Measurements from ENCODE around the gene IDH3G. TPM values are rescaled to one million over a fixed set of nuclear protein-coding genes. Genes with fewer than 3 reads are reported as not detected.
"Not testable (repeated sequence)": the region's sequence is repeated elsewhere in the genome, so short reads cannot be mapped to it uniquely, and the experiment has no call there.

The IDH3G gene
- total and polyA plus RNA-seq, 3 experiments from 2014 or later, result 54.2 to 109 (median 61.6) TPM

DNA sequence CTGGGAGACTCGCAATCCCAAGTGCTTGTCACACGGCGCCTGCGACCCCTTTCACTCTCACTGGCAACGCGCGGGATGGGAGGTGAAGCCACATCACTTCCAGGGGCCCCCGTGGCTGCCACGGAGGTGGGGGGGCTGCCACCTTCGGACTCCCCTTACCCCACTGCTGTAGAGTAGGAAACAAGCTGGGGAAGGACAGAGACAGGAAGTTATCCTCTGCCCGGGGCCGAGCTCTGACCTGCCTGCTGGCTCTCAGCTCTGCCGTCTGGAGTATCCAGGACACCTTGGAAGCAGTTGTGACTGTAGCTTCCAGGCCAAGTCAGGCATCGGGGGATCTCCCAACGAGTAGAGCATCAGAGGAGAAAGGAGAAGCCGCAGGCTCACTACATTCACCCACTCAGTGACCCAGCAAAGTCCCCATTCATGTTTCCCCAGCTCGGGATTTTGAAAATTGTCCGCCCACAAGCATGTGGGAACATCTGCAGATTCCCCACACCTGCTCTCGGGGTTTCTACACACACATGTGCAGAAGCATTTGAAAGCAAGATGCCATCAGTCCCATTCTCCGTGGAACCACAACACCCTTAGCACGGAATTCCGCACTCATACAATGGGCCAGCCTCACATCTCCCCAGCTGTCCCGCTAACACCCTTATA is 25.3 kb upstream of the IDH3G start:
- no peak overlapping the region for H3K4me3 ChIP-seq (ENCODE audit: low read length)
- POLR2A ChIA-PET, result no interaction called here
- peak overlapping the region in 6 of 8 donors; percentile 12 to 88 (median 62) for H3K27ac Mint-ChIP-seq
- no peak for DNase-seq
- H3K4me1 ChIP-seq (ENCODE audit: insufficient read depth, low read length), result peaks cover 51% of the 10 kb centered on the region
- no peaks in the 10 kb centered on the region for H3K9me3 ChIP-seq (ENCODE audit: low read length)
- peak overlapping the region in 6 of 7 donors; percentile 50 to 65 (median 54) for H3K4me3 Mint-ChIP-seq
- no peaks in the 10 kb centered on the region for H3K9me3 Mint-ChIP-seq
- H3K27me3 Mint-ChIP-seq, result peaks cover 0 to 15% of the 10 kb centered on the region in 2 donors
- H3K36me3 Mint-ChIP-seq, result no peaks in the 10 kb centered on the region
- no peak overlapping the region for H3K27ac ChIP-seq (ENCODE audit: low read depth, low read length)
- no peaks in the 10 kb centered on the region for H3K36me3 ChIP-seq (ENCODE audit: insufficient read depth, low read length)
- CTCF ChIA-PET, result interaction anchor here (1.1 to 1.3 kb wide), 2 partner anchors 21 to 128 kb away, joined by 3 read pairs; no protein-coding TSS in a partner anchor
- no peaks in the 10 kb centered on the region for H3K27me3 ChIP-seq (ENCODE audit: insufficient read depth, low read length, poor library complexity, severe bottlenecking)
- H3K4me1 Mint-ChIP-seq, result peaks cover 53 to 70% (median 58%) of the 10 kb centered on the region in 3 donors

DNA sequence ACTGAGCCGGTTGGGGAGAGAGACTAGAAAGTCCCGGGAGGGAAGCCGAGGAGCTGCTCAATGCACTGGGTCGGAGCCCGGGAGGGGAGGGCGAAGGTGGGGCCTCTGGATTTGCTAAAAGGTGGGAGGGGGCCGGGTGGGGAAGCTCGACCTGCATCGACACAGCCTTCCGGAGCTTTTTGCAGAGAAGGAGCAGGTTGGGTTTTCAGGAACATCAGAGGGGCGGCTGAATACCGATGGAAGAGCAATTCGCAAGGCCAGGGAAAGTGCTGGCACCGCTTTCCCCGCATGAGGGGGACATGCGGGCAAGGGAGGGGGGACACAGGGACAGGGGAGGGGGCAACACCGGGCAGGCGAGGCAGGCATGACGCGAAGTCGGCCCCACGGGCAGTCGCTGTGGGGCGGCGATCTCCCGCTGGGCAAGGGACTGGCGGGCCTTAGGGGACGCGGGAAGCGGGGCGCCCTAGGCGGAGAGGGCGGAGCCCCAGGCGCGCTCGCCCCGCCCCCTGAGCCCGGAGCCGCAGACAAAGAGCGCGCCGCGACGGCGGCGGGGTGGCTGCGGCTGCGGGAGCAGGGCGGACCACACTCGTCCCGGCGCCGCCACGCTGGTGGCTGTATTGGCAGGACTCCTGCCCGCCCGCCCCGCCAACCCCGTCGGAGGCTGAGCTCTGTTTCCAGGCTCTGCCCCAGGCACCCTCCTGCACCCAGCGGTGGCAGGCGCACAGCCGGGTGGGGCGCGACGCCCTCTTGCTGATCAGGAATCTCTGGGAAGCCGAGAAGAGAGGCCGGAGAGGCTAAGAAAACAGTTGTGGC is 24.6 kb upstream of the IDH3G start:
- Mint-ChIP-seq H3K4me3 (peak overlapping the region in 6 of 7 donors; percentile 50 to 89 (median 56)), H3K27me3 (peaks cover 0 to 15% of the 10 kb centered on the region in 2 donors), H3K9me3 (no peaks in the 10 kb centered on the region), H3K36me3 (no peaks in the 10 kb centered on the region), H3K27ac (peak overlapping the region in 4 of 8 donors; percentile 30 to 88 (median 64)), H3K4me1 (peaks cover 52 to 67% (median 55%) of the 10 kb centered on the region in 3 donors)
- H3K27me3 ChIP-seq (ENCODE audit: insufficient read depth, low read length, poor library complexity, severe bottlenecking), result no peaks in the 10 kb centered on the region
- ChIA-PET POLR2A (interaction anchor here (0.5 kb wide), 1 partner anchor 824 kb away, joined by 3 read pairs; no protein-coding TSS in a partner anchor), CTCF (interaction anchor here (1.1 to 1.3 kb wide), 2 partner anchors 20 to 128 kb away, joined by 3 read pairs; no protein-coding TSS in a partner anchor)
- no peak overlapping the region for H3K27ac ChIP-seq (ENCODE audit: low read depth, low read length)
- H3K4me3 ChIP-seq (ENCODE audit: low read length), result no peak overlapping the region
- no peaks in the 10 kb centered on the region for H3K36me3 ChIP-seq (ENCODE audit: insufficient read depth, low read length)
- no peaks in the 10 kb centered on the region for H3K9me3 ChIP-seq (ENCODE audit: low read length)
- peak; percentile 47 to 61 (median 58) for DNase-seq
- peaks cover 51% of the 10 kb centered on the region for H3K4me1 ChIP-seq (ENCODE audit: insufficient read depth, low read length)

DNA sequence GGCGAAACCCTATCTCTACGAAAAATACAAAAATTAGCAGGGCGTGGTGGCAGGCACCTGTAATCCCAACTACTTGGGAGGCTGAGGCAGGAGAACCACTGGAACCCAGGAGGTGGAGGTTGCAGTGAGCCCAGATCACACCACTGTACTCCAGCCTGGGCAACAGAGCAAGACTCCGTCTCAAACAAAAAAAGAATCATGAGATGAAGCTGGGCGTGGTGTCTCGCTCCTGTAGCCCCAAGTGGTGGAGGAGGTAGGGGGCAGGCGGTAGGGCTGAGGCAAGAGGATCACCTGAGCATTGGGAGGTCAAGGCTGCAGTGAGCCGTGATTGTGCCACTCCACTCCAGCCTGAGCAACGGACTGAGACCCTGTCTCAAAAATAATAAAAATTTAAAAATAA is 23.9 kb upstream of the IDH3G start:
- POLR2A ChIA-PET, result not testable (repeated sequence)

DNA sequence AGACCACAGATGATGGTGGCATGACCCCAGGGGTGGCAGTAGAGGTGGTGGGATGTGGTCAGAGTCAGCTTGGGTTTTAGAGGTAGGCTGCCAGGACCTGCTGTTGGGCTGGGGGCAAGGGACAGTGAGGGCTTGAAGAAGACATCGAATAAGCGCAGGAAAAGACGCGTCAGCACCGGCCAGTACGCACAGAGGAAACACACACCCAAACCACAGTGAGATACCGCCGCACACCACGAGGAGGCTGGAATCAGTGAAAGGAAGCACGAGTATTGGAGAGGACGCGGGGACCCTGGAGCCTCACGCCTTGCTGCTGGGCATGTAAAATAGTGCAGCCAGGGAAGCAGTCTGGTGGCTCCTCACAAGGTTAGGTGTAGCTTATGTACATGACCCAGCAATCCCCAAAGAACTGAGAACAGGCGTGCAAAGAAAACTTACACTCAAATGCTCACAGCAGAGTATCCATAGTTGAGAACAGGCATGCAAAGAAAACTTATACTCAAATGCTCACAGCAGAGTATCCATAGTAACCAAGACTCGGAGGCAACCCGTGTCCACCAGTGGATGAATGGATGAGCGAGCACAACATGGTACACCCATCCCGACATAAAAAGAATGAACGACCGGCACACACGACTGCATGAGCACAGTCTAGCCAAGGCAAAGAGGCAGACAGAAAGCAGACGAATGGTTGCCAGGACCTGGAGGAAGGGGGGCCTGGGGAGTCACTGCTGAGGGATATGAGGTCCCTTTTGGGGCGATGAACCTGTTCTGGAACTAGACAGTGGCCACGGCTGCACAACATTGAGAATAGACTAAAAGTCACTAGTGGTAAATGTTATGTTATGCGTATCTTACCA is 22.9 kb upstream of the IDH3G start:
- Histone ChIP-seq H3K27ac (ENCODE audit: low read depth, low read length) (no peak overlapping the region), H3K4me3 (ENCODE audit: low read length) (no peak overlapping the region), H3K36me3 (ENCODE audit: insufficient read depth, low read length) (no peaks in the 10 kb centered on the region), H3K9me3 (ENCODE audit: low read length) (no peaks in the 10 kb centered on the region), H3K4me1 (ENCODE audit: insufficient read depth, low read length) (peaks cover 44% of the 10 kb centered on the region), H3K27me3 (ENCODE audit: insufficient read depth, low read length, poor library complexity, severe bottlenecking) (no peaks in the 10 kb centered on the region)
- POLR2A ChIA-PET, result no interaction called here
- Mint-ChIP-seq H3K27me3 (peaks cover 0 to 19% of the 10 kb centered on the region in 2 donors), H3K36me3 (no peaks in the 10 kb centered on the region), H3K4me1 (peaks cover 42 to 63% (median 43%) of the 10 kb centered on the region in 3 donors), H3K27ac (peak overlapping the region in 6 of 8 donors; percentile 39 to 81 (median 68)), H3K4me3 (peak overlapping the region; percentile 46 to 78 (median 73)), H3K9me3 (no peaks in the 10 kb centered on the region)
- peak; percentile 10 to 65 (median 25) for DNase-seq
- CTCF ChIA-PET, result interaction anchor here (1.4 kb wide), 1 partner anchor 179 kb away, joined by 3 read pairs; no protein-coding TSS in a partner anchor

More for the DNA sequence above, 23.9 kb upstream of the IDH3G start:
- H3K36me3 Mint-ChIP-seq; H3K27ac ChIP-seq (ENCODE audit: low read depth, low read length); H3K36me3 ChIP-seq (ENCODE audit: insufficient read depth, low read length); H3K27me3 ChIP-seq (ENCODE audit: insufficient read depth, low read length, poor library complexity, severe bottlenecking); H3K9me3 ChIP-seq (ENCODE audit: low read length); H3K9me3 Mint-ChIP-seq; DNase-seq; H3K4me3 ChIP-seq (ENCODE audit: low read length); CTCF ChIA-PET: not testable (repeated sequence)
- peaks cover 0 to 20% of the 10 kb centered on the region in 2 donors for H3K27me3 Mint-ChIP-seq
- H3K4me1 Mint-ChIP-seq, result peaks cover 49 to 67% (median 52%) of the 10 kb centered on the region in 3 donors
- peak overlapping the region in 1 of 8 donors; percentile 30 for H3K27ac Mint-ChIP-seq
- peaks cover 51% of the 10 kb centered on the region for H3K4me1 ChIP-seq (ENCODE audit: insufficient read depth, low read length)
- H3K4me3 Mint-ChIP-seq, result peak overlapping the region in 3 of 7 donors; percentile 15 to 26 (median 22)

DNA sequence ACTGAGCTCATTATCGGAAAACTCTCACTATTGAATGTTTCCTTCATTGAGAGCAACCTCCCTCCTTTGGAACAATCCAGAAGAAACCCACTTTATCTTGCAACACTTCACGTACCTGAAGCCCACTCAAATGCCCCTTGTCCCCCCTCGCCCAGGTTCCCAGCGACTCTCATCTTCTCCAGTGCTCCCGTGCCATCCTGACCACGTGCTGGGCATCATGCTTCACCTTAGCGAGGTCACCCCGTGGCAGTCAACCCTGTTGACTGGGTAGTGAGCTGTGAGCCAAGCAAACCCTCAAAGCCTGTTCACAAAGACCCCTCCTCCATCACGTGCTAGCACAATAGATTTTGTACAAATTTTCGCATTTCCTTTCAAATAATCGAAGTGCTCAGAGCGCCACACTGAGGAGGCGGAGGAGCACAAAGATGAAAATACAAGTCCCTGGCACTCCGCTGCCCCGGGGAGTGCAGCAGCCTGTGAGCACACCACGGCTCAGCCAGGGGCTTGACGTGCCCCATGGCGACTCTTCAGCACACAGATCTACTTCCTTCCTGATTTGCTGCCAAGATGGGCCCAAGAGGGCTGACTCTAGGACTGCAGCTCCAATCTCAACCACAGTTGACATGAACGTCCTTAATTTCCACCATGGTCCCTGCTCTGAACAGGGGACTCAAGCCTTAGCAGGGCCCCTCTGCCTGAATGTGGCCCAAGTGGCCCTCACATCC is 20.6 kb upstream of the IDH3G start:
- Mint-ChIP-seq H3K9me3 (no peaks in the 10 kb centered on the region), H3K4me3 (peak overlapping the region in 2 of 7 donors; percentile 23 to 51), H3K36me3 (no peaks in the 10 kb centered on the region), H3K27ac (peak overlapping the region in 6 of 8 donors; percentile 14 to 91 (median 54)), H3K27me3 (peaks cover 0 to 18% of the 10 kb centered on the region in 2 donors), H3K4me1 (peaks cover 26 to 42% (median 27%) of the 10 kb centered on the region in 3 donors)
- H3K36me3 ChIP-seq (ENCODE audit: insufficient read depth, low read length), result no peaks in the 10 kb centered on the region
- no peak overlapping the region for H3K4me3 ChIP-seq (ENCODE audit: low read length)
- H3K9me3 ChIP-seq (ENCODE audit: low read length), result no peaks in the 10 kb centered on the region
- ChIA-PET CTCF (no interaction called here), POLR2A (no interaction called here)
- no peaks in the 10 kb centered on the region for H3K27me3 ChIP-seq (ENCODE audit: insufficient read depth, low read length, poor library complexity, severe bottlenecking)
- no peak overlapping the region for H3K27ac ChIP-seq (ENCODE audit: low read depth, low read length)
- peaks cover 26% of the 10 kb centered on the region for H3K4me1 ChIP-seq (ENCODE audit: insufficient read depth, low read length)
- no peak for DNase-seq

DNA sequence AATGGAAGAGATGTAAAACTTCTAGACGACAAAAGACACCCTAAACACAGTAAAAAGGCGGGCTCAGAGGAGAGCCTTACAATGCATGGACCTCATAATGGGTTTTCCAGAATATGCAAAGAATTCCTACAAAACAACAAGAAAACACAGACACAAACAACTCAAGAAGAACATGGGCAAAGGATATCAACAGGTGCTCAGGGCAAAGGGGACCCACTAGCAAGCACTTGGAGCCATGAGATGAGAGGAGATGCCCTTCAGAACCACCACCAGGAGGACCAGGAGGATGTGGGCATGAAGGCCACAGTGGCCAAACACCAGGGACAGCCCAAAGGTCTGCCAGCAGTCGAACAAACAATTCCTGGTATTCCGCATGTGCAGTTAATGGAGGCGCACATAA is 19.0 kb upstream of the IDH3G start:
- no peaks in the 10 kb centered on the region for H3K36me3 Mint-ChIP-seq
- POLR2A ChIA-PET, result no interaction called here
- CTCF ChIA-PET, result no interaction called here

DNA sequence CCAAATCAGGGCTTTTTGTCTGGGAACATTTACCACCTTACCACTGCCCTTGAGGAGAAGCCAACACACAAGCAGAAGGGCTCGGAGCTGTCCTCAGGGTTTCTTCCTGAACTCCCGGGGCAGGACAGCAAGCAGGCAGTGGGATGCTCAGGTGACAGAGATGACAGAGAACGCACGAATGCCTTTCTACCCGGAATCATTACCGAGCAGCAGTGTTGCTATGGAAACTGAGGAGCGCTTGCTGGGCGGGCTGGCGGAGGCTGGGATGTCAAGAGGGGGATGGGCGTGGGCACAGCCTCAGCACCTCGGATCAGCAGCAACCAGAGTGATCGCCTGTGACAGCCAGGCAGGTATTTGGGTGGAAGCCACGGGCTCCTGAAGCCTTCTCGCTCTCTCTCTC is 18.0 kb upstream of the IDH3G start:
- no peak overlapping the region for H3K4me3 ChIP-seq (ENCODE audit: low read length)
- Mint-ChIP-seq H3K27me3 (peaks cover 0 to 15% of the 10 kb centered on the region in 2 donors), H3K4me3 (no peak overlapping the region), H3K9me3 (no peaks in the 10 kb centered on the region), H3K36me3 (peaks cover 0 to 1% (median 0%) of the 10 kb centered on the region in 3 donors), H3K4me1 (peaks cover 18 to 26% (median 19%) of the 10 kb centered on the region in 3 donors), H3K27ac (no peak overlapping the region)
- CTCF ChIA-PET, result interaction anchor here (2.2 kb wide), 1 partner anchor 135 kb away, joined by 5 read pairs; no protein-coding TSS in a partner anchor
- H3K4me1 ChIP-seq (ENCODE audit: insufficient read depth, low read length), result peaks cover 10% of the 10 kb centered on the region
- POLR2A ChIA-PET, result no interaction called here
- no peaks in the 10 kb centered on the region for H3K36me3 ChIP-seq (ENCODE audit: insufficient read depth, low read length)
- no peaks in the 10 kb centered on the region for H3K9me3 ChIP-seq (ENCODE audit: low read length)
- no peak for DNase-seq
- H3K27ac ChIP-seq (ENCODE audit: low read depth, low read length), result no peak overlapping the region
- H3K27me3 ChIP-seq (ENCODE audit: insufficient read depth, low read length, poor library complexity, severe bottlenecking), result no peaks in the 10 kb centered on the region

More for the DNA sequence above, 19.0 kb upstream of the IDH3G start:
- no peak for DNase-seq
- H3K4me1 Mint-ChIP-seq, result peaks cover 22 to 31% (median 23%) of the 10 kb centered on the region in 3 donors
- H3K27me3 Mint-ChIP-seq, result peaks cover 0 to 17% of the 10 kb centered on the region in 2 donors
- Histone ChIP-seq H3K27me3 (ENCODE audit: insufficient read depth, low read length, poor library complexity, severe bottlenecking) (no peaks in the 10 kb centered on the region), H3K4me3 (ENCODE audit: low read length) (no peak overlapping the region), H3K9me3 (ENCODE audit: low read length) (no peaks in the 10 kb centered on the region), H3K4me1 (ENCODE audit: insufficient read depth, low read length) (peaks cover 20% of the 10 kb centered on the region), H3K27ac (ENCODE audit: low read depth, low read length) (no peak overlapping the region), H3K36me3 (ENCODE audit: insufficient read depth, low read length) (no peaks in the 10 kb centered on the region)
- H3K27ac Mint-ChIP-seq, result peak overlapping the region in 1 of 8 donors; percentile 12
- H3K4me3 Mint-ChIP-seq, result no peak overlapping the region
- no peaks in the 10 kb centered on the region for H3K9me3 Mint-ChIP-seq

All from CD8-positive, alpha-beta memory T cell (primary cell).